Adipose tissue (tissue), 3 donors: ENCODE data around the gene NLRP9. TPM values are rescaled to one million over a fixed set of nuclear protein-coding genes. Genes with fewer than 3 reads are reported as not detected.
"Not testable (repeated sequence)": the region's sequence is repeated elsewhere in the genome, so short reads cannot be mapped to it uniquely, and the experiment has no call there.

Experiments
- H3K27ac ChIP-seq: one replicate; pipeline ENCODE4 v1.5.1; 2013; ENCODE audit warnings: low read depth, low read length
- WGBS, 3 donors: extraction: QIAGEN DNeasy Blood & Tissue Kit; methylation state at CpG; one replicate each; pipeline ENCODE4 v1.1.7; 2013; 5-methylcytosine and 5-hydroxymethylcytosine counted together
- polyA plus RNA-seq, 3 donors: library from polyadenylated mRNA; stranded (reverse); fragments of 200-250 nt; gene quantifications; one replicate each; pipeline ENCODE4 v1.2.3, GENCODE V29; 2013
- donor health status: healthy with polysubstance abuse.
- donor health status: Bipolar disorder and iron deficiency.
- donor health status: healthy.

The NLRP9 gene
- not detected for polyA plus RNA-seq

GRCh38 chr19:55738302-55738701, at the start of gene NLRP9:
Gene NLRP9 (minus strand): TSS chr19:55738402. CDS start chr19:55738374, 28 bp downstream.
- WGBS, 3 donors: 89 to 93% (median 89%) methylated on average over 3 of the region's 3 CpGs
- H3K27ac ChIP-seq: no peak within 1 kb of the TSS

- no peak overlapping the region for H3K27ac ChIP-seq
- WGBS, 3 donors: 71 to 76% (median 74%) methylated on average over 5 of the region's 5 CpGs
Measured at GRCh38 chr19:55781112-55781511, 42.9 kb upstream of the NLRP9 start.

GRCh38 chr19:55778331-55778730, 40.1 kb upstream of the NLRP9 start:
- WGBS, 3 donors: 71 to 81% (median 79%) methylated on average over 16 of the region's 16 CpGs
- no peak overlapping the region for H3K27ac ChIP-seq

GRCh38 chr19:55777528-55777927, 39.3 kb upstream of the NLRP9 start:
- 28 to 32% (median 29%) methylated on average over 7 of the region's 7 CpGs for WGBS, 3 donors
- H3K27ac ChIP-seq: no peak overlapping the region

DNA sequence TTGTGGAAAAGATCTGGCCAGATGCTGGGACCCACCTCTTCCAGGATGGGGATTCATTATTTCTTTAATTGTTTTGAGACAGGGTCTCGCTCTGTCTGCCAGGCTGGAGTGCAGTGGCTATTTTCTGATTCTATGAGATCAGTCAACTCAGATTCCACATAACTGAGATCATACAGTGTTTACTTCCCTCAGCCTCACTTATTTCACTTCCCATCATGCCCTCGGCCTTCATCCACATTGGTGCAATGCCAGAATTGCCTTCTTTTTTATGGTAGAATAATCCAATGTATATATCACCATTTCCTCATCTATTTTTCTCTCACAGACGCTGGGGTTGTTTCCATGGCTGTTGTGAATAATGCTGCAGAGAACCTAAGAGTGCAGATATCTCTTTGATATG, 31.4 kb upstream of the NLRP9 start:
- H3K27ac ChIP-seq: not testable (repeated sequence)
- WGBS, 3 donors: 36 to 71% (median 49%) methylated on average over 2 to 3 of the region's 3 CpGs

- WGBS, 3 donors: 83 to 87% (median 84%) methylated on average over 5 of the region's 6 CpGs
- not testable (repeated sequence) for H3K27ac ChIP-seq
Measured at GRCh38 chr19:55768818-55769217, 30.6 kb upstream of the NLRP9 start, which contains the start of gene RFPL4AL1. Gene RFPL4AL1 (plus strand): TSS chr19:55769118. CDS start chr19:55771805, 2,687 bp downstream.

- no peak overlapping the region for H3K27ac ChIP-seq
- 59 to 71% (median 62%) methylated on average over 7 of the region's 7 CpGs for WGBS, 3 donors
Measured at GRCh38 chr19:55766466-55766865, 28.3 kb upstream of the NLRP9 start.

GRCh38 chr19:55758797-55759196, 20.6 kb upstream of the NLRP9 start, which contains the start of gene RFPL4A:
Gene RFPL4A (plus strand): TSS chr19:55759097. CDS start chr19:55761801, 2,704 bp downstream.
- 82 to 94% (median 92%) methylated on average over 2 of the region's 3 CpGs for WGBS, 3 donors
- not testable (repeated sequence) for H3K27ac ChIP-seq

DNA sequence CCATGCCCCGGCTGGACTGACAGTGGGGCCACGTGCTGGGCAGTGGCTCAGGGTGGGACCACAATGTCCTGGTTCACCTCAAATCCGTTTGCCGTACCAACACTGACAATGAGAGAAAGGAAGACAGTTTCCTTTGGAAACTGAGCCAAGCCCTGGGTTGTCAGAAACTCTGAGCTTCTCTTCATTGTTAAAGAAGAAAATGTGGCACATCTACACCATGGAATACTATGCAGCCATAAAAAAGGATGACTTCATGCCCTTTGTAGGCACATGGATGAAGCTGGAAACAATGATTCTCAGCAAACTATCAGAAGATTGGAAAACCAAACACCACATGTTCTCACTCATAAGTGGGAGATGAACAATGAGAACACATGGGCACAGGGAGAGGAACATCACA, 18.6 kb upstream of the NLRP9 start:
- not testable (repeated sequence) for H3K27ac ChIP-seq
- WGBS, 3 donors: 80 to 82% (median 81%) methylated on average over 4 of the region's 4 CpGs

GRCh38 chr19:55753401-55753800, 15.2 kb upstream of the NLRP9 start:
- H3K27ac ChIP-seq: no peak overlapping the region
- WGBS, 3 donors: 23 to 81% (median 73%) methylated on average over 3 of the region's 3 CpGs

DNA sequence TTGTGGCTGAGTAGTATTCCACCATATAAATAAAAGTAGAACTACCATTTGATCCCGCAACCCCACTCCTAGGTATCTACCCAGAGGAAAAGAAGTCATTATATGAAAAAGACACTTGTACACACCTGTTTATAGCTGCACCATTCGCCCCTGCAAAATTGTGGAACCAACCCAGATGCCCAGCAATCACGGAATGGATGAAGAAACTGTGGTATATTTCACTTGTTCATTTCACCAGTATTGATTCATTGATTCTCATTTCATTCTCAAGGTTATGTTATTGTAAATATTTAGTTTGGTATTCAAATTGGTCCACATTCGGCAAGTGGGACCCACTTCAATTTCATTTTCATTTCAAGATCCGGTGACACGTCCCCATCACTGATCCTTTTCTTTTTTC, 12.5 kb upstream of the NLRP9 start:
- WGBS, 3 donors: 79 to 92% (median 88%) methylated on average over 6 of the region's 6 CpGs
- no peak overlapping the region for H3K27ac ChIP-seq

- not testable (repeated sequence) for H3K27ac ChIP-seq
- 76 to 87% (median 87%) methylated on average over 2 of the region's 2 CpGs for WGBS, 3 donors
Measured at GRCh38 chr19:55730378-55730777, 7.8 kb downstream of the NLRP9 start.

DNA sequence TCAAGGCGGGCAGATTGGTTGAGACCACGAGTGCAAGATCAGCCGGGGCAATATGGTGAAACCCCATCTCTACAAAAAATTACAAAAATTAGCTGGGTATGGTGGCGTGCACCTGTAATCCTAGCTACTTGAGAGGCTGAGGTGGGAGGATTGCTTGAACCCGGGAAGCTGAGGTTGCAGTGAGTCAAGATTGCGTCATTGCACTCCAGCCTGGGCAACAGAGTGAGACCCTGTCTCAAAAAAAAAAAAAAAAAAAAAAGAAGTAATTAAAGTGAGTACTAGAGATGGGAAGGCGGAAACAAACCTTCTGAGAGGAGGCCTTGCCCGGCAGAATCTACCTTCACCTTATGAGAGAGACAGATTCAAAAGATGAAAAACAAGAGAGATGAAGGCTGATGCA, 14.7 kb downstream of the NLRP9 start:
- no peak overlapping the region for H3K27ac ChIP-seq
- 87 to 92% (median 91%) methylated on average over 8 of the region's 8 CpGs for WGBS, 3 donors

DNA sequence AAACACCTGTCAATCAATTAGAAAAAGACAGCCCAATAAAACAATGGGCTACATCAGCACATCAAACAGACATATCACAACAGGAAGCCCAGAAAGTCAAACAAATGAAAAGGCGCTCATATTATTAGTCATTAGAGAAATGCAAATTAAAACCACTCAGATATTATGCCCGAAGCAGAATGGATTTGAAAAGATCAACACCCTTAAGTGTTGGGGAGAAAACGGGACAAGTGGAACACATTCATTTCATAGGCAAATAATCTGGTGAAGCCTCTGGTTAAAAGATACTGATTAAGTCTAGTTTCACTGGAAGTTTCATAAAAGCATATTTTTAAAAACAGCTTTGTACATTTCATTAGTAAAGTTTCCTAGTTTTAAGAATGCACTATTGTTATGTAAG, 17.4 kb downstream of the NLRP9 start:
- H3K27ac ChIP-seq: no peak overlapping the region
- WGBS, 3 donors: 78 to 93% (median 84%) methylated on average over 3 of the region's 3 CpGs

GRCh38 chr19:55720214-55720746, 17.9 kb downstream of the NLRP9 start:
- no peak overlapping the region for H3K27ac ChIP-seq
- WGBS, 3 donors: 62 to 74% (median 70%) methylated on average over 5 of the region's 5 CpGs

GRCh38 chr19:55717879-55718711, 20.1 kb downstream of the NLRP9 start:
- WGBS, 3 donors: 30 to 43% (median 40%) methylated on average over 13 of the region's 13 CpGs
- H3K27ac ChIP-seq: not testable (repeated sequence)

DNA sequence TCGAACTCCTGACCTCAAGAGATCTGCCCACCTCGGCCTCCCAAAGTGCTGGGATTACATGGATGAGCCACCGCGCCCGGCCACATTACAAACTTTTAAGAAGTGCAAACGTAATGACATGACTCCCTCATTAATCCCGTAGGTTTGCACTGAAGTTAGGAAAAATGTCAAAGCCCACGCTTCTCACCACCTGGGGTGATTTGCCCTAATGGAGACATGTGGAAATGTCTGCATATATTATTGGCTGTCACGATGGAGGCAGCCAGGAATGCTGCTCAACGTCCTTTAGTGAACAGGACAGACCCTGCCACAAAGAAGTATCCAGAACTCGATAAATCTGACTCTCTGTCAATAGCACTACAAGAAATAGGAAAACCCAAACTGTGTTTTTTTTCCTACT, 21.0 kb downstream of the NLRP9 start:
- H3K27ac ChIP-seq: no peak overlapping the region
- WGBS, 3 donors: 69 to 75% (median 71%) methylated on average over 11 of the region's 11 CpGs

DNA sequence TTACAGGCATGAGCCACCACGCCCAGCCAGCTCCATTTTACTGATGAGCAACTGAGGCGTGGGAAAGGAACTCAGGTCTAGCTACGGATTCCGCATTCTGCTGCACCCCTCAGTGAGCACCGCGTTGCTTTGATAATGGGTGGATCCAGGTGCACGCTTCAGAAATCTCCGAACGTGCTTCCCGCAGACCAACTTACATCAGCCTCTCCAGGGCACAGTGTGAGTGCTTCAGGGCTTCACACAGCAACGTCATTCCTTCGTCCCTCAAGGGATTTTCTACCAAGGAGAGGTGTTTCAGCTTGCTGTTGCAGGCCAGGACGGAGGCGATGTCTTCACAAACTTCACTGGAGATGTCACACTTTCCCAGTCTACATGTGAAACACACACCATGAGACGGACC, 21.7 kb downstream of the NLRP9 start:
- no peak overlapping the region for H3K27ac ChIP-seq
- WGBS, 3 donors: 76 to 87% (median 85%) methylated on average over 15 of the region's 15 CpGs

- no peak overlapping the region for H3K27ac ChIP-seq
- 65 to 85% (median 80%) methylated on average over 2 of the region's 3 CpGs for WGBS, 3 donors
Measured at GRCh38 chr19:55712804-55713631, 25.2 kb downstream of the NLRP9 start.
